WTC11 (cell line): ENCODE data around the gene EIF1AD.

Source experiments
- CTCF ChIP-seq: fragments of 200-600 bp; IDR thresholded peaks from 2 replicates; pipeline ENCODE4 v1.8.0; 2022; ENCODE audit warnings: antibody characterized with exemption
- ELF4 ChIP-seq: sonication (generic); formaldehyde crosslinking; IDR thresholded peaks from 2 replicates; pipeline ENCODE4 v1.8.1; 2022; ENCODE audit warnings: low read depth, mild to moderate bottlenecking, moderate library complexity, missing genetic modification reagents
- ETV6 ChIP-seq: sonication (generic); formaldehyde crosslinking; IDR thresholded peaks from 2 replicates; pipeline ENCODE4 v1.8.1; 2022; ENCODE audit warnings: mild to moderate bottlenecking, missing genetic modification reagents
- JUN ChIP-seq: sonication (generic); formaldehyde crosslinking; IDR thresholded peaks from 2 replicates; pipeline ENCODE4 v1.8.0; 2023; ENCODE audit warnings: mild to moderate bottlenecking, missing genetic modification reagents
- NFYB ChIP-seq: sonication (generic); formaldehyde crosslinking; conservative IDR thresholded peaks from 2 replicates; pipeline ENCODE4 v1.8.0; 2022; ENCODE audit warnings: low read depth, missing genetic modification reagents
- SMAD4 ChIP-seq: sonication (generic); formaldehyde crosslinking; IDR thresholded peaks from 2 replicates; pipeline ENCODE4 v1.8.0; 2022; ENCODE audit warnings: mild to moderate bottlenecking, missing genetic modification reagents
- SP1 ChIP-seq: sonication (generic); formaldehyde crosslinking; conservative IDR thresholded peaks from 2 replicates; pipeline ENCODE4 v1.8.1; 2022; ENCODE audit warnings: missing genetic modification reagents
- TEAD4 ChIP-seq: sonication (generic); formaldehyde crosslinking; IDR thresholded peaks from 2 replicates; pipeline ENCODE4 v1.8.0; 2022; ENCODE audit warnings: mild to moderate bottlenecking, missing genetic modification reagents
- USF1 ChIP-seq: sonication (generic); formaldehyde crosslinking; IDR thresholded peaks from 2 replicates; pipeline ENCODE4 v1.8.0; 2022; ENCODE audit warnings: mild to moderate bottlenecking, missing genetic modification reagents
- ZNF423 ChIP-seq: fragments of 250-450 bp; sonication (Bioruptor Pico); IDR thresholded peaks from 2 replicates; pipeline ENCODE4 v2.1.2; 2022; ENCODE audit warnings: mild to moderate bottlenecking, moderate library complexity
- TF ChIP-seq, protein P1 (sequence below): sonication (generic); formaldehyde crosslinking; IDR thresholded peaks from 2 replicates; pipeline ENCODE4 v1.8.0; 2022; ENCODE audit warnings: mild to moderate bottlenecking, missing genetic modification reagents
- TF ChIP-seq, protein P2 (sequence below): sonication (generic); formaldehyde crosslinking; conservative IDR thresholded peaks from 2 replicates; pipeline ENCODE4 v1.8.1; 2023; ENCODE audit warnings: mild to moderate bottlenecking, low read depth, missing genetic modification reagents, moderate library complexity

GRCh38 chr11:66015454-66015881, 13.5 kb upstream of the EIF1AD start:
- TF ChIP-seq CTCF (no peak), SP1 (no peak), SMAD4 (CRISPR knock-in tag) (no peak), USF1 (CRISPR knock-in tag) (no peak), TEAD4 (CRISPR knock-in tag) (no peak), ETV6 (CRISPR knock-in tag) (no peak), JUN (CRISPR knock-in tag) (no peak), ELF4 (CRISPR knock-in tag) (no peak), NFYB (CRISPR knock-in tag) (no peak), ZNF423 (no peak)
- TF ChIP-seq, protein P1, sequence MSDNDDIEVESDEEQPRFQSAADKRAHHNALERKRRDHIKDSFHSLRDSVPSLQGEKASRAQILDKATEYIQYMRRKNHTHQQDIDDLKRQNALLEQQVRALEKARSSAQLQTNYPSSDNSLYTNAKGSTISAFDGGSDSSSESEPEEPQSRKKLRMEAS (CRISPR knock-in tag) = no peak
- TF ChIP-seq, protein P2, sequence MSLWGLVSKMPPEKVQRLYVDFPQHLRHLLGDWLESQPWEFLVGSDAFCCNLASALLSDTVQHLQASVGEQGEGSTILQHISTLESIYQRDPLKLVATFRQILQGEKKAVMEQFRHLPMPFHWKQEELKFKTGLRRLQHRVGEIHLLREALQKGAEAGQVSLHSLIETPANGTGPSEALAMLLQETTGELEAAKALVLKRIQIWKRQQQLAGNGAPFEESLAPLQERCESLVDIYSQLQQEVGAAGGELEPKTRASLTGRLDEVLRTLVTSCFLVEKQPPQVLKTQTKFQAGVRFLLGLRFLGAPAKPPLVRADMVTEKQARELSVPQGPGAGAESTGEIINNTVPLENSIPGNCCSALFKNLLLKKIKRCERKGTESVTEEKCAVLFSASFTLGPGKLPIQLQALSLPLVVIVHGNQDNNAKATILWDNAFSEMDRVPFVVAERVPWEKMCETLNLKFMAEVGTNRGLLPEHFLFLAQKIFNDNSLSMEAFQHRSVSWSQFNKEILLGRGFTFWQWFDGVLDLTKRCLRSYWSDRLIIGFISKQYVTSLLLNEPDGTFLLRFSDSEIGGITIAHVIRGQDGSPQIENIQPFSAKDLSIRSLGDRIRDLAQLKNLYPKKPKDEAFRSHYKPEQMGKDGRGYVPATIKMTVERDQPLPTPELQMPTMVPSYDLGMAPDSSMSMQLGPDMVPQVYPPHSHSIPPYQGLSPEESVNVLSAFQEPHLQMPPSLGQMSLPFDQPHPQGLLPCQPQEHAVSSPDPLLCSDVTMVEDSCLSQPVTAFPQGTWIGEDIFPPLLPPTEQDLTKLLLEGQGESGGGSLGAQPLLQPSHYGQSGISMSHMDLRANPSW = no peak
